Muscle layer of duodenum (tissue), 2 donors: Measurements from ENCODE around the gene COPB2.
"Not testable (repeated sequence)": the region's sequence is repeated elsewhere in the genome, so short reads cannot be mapped to it uniquely, and the experiment has no call there.

Source experiments
- H3K27ac ChIP-seq: one replicate; pipeline ENCODE4 v1.7.0; 2013; ENCODE audit warnings: mild to moderate bottlenecking, low read length
- H3K27me3 ChIP-seq: one replicate; pipeline ENCODE4 v1.7.0; 2013; ENCODE audit warnings: low read depth, mild to moderate bottlenecking, control low read depth, low read length
- H3K36me3 ChIP-seq, 2 donors: one replicate each; pipeline ENCODE4 v1.7.0; 2013; ENCODE audit warnings: low read length in 2 of 2, control low read depth in 1 of 2, mild to moderate bottlenecking in 1 of 2; ENCODE audit not compliant: insufficient read depth in 2 of 2, control insufficient read depth in 1 of 2
- H3K4me1 ChIP-seq, 2 donors: one replicate each; pipeline ENCODE4 v1.7.0; 2013; ENCODE audit warnings: low read length in 2 of 2, mild to moderate bottlenecking in 2 of 2, control low read depth in 1 of 2, moderate library complexity in 1 of 2; ENCODE audit not compliant: insufficient read depth in 2 of 2, control insufficient read depth in 1 of 2
- H3K4me3 ChIP-seq, 2 donors: one replicate each; pipeline ENCODE4 v1.7.0; 2013; ENCODE audit warnings: low read length in 2 of 2, low read depth in 1 of 2, mild to moderate bottlenecking in 1 of 2
- H3K9me3 ChIP-seq, 2 donors: one replicate each; pipeline ENCODE4 v1.7.0; 2013; ENCODE audit warnings: low read length in 2 of 2, control low read depth in 1 of 2, mild to moderate bottlenecking in 1 of 2; ENCODE audit not compliant: control insufficient read depth in 1 of 2
- donor health status: healthy.

The COPB2 gene

DNA sequence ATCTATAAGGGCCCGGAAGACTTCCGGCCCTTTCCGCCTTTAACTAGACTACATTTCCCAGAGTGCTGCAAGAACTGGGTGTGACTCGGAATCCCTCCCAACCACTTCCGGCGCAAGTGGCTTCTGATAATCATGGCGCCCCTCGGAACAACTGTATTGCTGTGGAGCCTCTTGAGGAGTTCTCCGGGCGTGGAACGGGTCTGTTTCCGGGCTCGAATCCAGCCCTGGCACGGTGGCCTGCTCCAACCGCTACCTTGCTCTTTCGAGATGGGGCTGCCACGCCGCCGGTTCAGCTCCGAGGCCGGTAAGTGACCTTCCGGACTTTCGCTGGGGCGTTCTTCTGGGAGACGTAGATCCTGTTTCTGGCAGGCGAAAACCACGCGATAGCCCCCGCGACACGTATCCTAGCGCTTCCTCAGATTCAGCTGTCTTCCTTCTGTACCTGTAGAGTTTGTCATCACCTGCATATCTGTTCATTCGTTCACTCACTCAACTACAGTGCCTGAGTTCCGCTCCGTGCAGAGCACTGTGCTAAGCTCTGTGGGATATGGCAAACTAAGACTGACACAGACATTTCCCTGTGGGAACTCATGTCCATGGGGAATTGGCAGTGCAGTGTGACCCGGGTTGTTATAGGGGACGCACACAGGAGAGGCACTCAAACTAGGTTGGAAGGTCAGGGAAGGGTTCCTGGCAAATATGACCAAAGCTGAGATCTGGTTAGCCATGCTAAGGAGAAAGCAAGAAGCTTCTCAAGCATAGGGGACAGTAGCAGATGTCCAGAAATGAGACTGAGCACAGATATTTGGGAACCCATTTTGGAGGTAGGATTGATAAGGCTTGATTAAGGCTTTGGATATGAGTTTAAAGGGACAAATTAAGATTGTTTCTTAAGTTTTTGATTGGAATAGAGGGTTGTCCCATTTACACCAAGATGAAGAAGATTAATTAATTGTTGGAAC lies 45.3 kb downstream of the COPB2 start, which contains the start of gene MRPS22:
TSS of gene MRPS22 (plus strand) at position 126 of the 962 bp plus-strand sequence. CDS start at position 133, 7 bp downstream.
- peaks cover 15 to 29% of the 10 kb centered on the region in 2 donors for H3K36me3 ChIP-seq
- H3K27ac ChIP-seq: peak within 1 kb of the TSS; percentile 93
- peaks cover 15 to 18% of the 10 kb centered on the region in 2 donors for H3K4me1 ChIP-seq
- no peaks in the 10 kb centered on the region for H3K27me3 ChIP-seq
- peak within 1 kb of the TSS; percentile 98 to 100 for H3K4me3 ChIP-seq
- no peaks in the 10 kb centered on the region for H3K9me3 ChIP-seq

DNA sequence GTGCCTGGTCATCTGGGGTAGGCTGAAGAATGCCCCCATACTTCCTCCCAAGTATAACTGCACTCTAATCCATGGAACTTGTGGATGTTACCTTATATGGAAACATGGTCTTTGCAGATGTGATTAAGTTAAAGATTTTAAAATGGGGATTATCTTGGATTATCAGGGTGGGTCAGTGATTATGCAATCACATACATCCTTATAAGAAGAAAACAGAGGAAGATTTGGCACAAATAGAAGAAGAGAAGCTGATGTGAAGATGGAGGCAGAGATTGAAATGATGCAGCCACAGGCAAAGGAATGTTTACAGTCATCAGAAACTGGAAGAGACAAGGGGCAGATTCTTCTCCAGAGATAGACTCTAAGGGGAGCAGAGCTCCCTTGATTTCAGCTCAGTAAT lies 47.4 kb downstream of the COPB2 start:
- Histone ChIP-seq H3K4me1 (peaks cover 15 to 18% of the 10 kb centered on the region in 2 donors), H3K36me3 (peaks cover 7 to 9% of the 10 kb centered on the region in 2 donors), H3K9me3 (no peaks in the 10 kb centered on the region), H3K27me3 (no peaks in the 10 kb centered on the region), H3K4me3 (no peak overlapping the region), H3K27ac (no peak overlapping the region)

DNA sequence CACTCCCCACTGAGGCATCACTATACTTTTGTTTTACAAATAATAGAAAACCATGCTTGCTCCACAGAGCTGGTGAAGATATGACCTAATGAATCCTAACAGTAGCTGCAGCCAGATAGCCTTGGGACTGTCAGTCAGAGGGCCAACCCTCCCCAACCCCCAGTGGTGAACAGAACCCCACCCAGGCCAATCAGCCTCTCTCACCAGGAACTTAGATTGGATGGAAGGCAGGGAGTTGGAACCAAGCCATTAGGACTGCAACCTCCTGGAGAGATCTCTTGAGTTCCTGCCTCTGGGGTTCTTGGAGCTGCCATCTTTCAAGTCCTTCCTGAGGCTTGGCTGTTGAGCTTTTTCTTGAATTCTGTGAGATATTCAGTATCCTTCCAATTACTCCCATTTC lies 48.7 kb downstream of the COPB2 start:
- H3K9me3 ChIP-seq: no peaks in the 10 kb centered on the region
- H3K4me1 ChIP-seq: peaks cover 15 to 17% of the 10 kb centered on the region in 2 donors
- no peaks in the 10 kb centered on the region for H3K27me3 ChIP-seq
- H3K27ac ChIP-seq: no peak overlapping the region
- H3K4me3 ChIP-seq: no peak overlapping the region
- H3K36me3 ChIP-seq: peaks cover 0 to 5% of the 10 kb centered on the region in 2 donors

DNA sequence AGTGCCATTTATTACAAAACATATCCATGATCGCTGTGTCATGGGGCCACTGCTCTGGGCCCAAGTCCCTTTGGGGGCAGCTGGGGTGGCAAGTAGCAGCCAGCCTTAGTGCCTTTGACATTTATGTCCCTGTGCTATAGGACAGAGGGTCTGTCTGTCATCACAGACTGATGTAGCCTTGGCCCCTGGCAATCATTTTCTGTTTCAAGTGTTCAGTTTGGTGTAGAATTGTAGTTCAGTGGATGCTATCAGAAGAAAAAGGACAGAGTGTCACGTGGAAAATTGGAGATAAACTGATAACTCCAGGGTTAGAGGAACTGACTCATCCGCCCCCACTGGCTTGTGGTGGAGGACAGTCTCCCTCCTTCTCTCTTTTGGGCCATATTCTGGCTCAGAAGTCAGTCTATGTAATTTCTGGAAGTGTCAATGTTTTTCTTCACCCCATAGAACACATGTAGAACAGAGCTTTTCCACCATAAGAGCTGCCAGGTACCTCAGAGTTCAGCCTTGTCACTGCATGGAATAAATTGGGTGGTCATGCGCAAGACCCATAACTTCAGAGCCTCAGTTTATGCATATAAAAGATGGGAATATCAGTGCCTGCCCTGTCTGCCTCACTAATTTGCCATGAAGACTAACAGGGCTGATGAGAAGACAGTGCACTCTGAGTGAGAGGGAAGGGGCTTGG lies 50.1 kb downstream of the COPB2 start:
- Histone ChIP-seq H3K27ac (no peak overlapping the region), H3K36me3 (peaks cover 0 to 5% of the 10 kb centered on the region in 2 donors), H3K4me1 (peaks cover under 1 to 2% of the 10 kb centered on the region in 2 donors), H3K4me3 (no peak overlapping the region), H3K27me3 (no peaks in the 10 kb centered on the region), H3K9me3 (no peaks in the 10 kb centered on the region)

DNA sequence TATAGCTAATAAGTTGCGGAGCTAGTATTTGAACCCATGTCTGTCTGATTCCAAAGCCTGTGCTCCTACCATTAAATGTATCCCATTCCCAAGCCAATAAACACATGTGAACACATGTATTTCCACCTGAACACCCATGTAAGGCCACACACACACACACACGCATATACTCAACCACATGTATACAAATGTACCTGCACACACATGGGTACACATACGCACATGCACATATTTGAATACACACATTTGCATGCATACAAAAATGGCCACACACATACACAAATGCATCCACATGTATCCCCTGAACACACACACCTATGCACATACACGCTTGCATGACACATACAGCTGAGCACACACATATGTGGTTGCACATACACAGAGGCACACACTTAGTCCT lies 51.0 kb downstream of the COPB2 start:
- H3K27ac ChIP-seq: no peak overlapping the region
- H3K4me3 ChIP-seq: no peak overlapping the region
- H3K9me3 ChIP-seq: no peaks in the 10 kb centered on the region

DNA sequence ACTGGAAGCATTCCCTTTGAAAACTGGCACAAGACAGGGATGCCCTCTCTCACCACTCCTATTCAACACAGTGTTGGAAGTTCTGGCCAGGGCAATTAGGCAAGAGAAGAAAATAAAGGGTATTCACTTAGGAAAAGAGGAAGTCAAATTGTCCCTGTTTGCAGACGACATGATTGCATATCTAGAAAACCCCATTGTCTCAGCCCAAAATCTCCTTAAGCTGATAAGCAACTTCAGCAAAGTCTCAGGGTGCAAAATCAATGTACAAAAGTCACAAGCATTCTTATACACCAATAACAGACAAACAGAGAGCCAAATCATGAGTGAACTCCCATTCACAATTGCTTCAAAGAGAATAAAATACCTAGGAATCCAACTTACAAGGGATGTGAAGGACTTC lies 54.8 kb downstream of the COPB2 start:
- not testable (repeated sequence) for H3K9me3 ChIP-seq, H3K27ac ChIP-seq, H3K27me3 ChIP-seq, H3K4me3 ChIP-seq, H3K4me1 ChIP-seq, H3K36me3 ChIP-seq

More for the DNA sequence above, 51.0 kb downstream of the COPB2 start:
- Histone ChIP-seq H3K36me3 (no peaks in the 10 kb centered on the region), H3K4me1 (no peaks in the 10 kb centered on the region), H3K27me3 (no peaks in the 10 kb centered on the region)

DNA sequence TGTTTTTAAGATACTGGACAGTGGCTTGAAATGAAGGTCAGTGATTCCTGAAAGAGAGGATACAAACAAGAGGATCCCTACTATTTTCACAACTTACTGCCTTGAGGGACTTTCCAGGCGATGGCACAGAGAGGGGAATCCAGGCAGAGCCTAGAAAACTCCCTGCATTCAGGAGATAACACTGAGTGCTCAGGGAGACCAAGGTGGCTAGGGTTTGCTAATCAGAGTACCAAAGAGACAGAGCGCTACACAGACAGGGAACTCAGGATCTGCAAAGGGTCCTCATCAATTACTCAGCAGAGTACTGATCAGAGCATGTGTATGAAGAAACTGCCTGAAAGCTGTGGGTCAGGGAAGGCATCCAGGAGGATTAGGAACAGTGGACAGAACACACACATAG lies 57.4 kb downstream of the COPB2 start:
- no peaks in the 10 kb centered on the region for H3K36me3 ChIP-seq
- no peak overlapping the region for H3K27ac ChIP-seq
- no peaks in the 10 kb centered on the region for H3K9me3 ChIP-seq
- no peaks in the 10 kb centered on the region for H3K27me3 ChIP-seq
- no peak overlapping the region for H3K4me3 ChIP-seq
- no peaks in the 10 kb centered on the region for H3K4me1 ChIP-seq

DNA sequence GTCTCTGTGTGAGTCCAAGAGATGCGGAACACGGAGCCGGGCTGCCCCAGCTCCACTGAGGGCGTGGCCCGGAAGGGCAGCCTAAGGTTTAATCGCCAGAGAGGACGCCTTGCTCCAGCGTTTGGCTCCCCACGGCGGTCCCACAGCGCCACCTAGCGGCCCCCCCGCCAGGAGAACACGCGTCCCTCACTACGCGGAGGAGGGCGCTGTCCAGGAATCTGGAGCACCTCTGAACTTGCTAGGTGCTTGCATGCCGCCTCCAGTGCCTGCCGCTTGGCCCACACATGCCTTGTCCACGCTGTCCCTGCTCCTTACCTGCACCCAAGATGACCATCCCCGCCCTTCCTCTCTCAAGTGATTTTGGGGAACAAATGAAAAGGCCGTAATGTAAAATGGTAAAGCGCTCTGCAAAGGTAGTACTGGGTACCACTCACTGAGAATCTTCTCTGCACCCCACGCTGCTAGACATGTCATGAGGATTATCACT lies 60.0 kb downstream of the COPB2 start:
- Histone ChIP-seq H3K27me3 (no peaks in the 10 kb centered on the region), H3K4me3 (peak overlapping the region in 1 of 2 donors; percentile 30), H3K36me3 (no peaks in the 10 kb centered on the region), H3K4me1 (no peaks in the 10 kb centered on the region), H3K9me3 (no peaks in the 10 kb centered on the region), H3K27ac (no peak overlapping the region)

DNA sequence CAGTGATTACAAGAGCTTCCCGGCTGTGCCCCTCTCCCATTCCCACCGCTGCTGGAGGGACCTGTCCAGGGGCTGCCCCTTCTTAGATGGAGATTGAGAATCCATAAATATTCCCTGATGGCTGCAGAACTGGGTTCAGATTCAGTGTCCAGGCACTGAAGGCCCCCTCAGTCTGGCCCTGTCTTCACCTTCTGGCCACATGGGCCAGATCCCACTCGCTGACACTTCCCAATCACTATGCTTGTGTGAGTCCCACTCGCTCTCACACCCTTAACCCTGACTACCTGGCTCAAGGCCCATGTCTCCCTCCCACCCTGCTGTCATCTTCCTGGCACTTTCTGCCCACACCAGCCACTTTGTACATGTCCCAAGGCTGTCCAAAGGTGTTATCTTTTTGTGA lies 61.1 kb downstream of the COPB2 start:
- Histone ChIP-seq H3K9me3 (no peaks in the 10 kb centered on the region), H3K27ac (no peak overlapping the region), H3K27me3 (no peaks in the 10 kb centered on the region), H3K36me3 (no peaks in the 10 kb centered on the region), H3K4me3 (no peak overlapping the region), H3K4me1 (no peaks in the 10 kb centered on the region)

DNA sequence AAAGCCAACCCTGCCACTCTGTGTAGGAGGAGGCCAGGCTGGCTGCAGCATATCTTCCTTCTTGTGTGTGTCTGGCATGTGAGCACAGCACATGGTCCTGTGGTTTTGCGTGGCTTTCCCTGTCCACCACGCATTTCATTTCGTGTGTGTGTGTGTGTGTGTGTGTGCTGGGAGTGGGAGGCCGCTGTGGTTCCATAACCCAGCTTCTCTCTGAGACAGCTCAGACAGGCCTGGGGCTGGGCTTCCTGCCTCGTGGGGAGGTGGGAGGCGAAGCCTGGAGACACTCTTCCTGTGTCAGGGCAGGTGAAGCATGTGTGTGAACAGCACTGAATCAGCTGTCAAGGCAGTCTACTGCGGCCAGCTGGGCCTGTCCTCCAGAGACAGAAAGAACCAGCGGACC lies 61.6 kb downstream of the COPB2 start:
- Histone ChIP-seq H3K4me1 (no peaks in the 10 kb centered on the region), H3K27ac (no peak overlapping the region), H3K36me3 (no peaks in the 10 kb centered on the region), H3K27me3 (no peaks in the 10 kb centered on the region), H3K9me3 (no peaks in the 10 kb centered on the region), H3K4me3 (no peak overlapping the region)

DNA sequence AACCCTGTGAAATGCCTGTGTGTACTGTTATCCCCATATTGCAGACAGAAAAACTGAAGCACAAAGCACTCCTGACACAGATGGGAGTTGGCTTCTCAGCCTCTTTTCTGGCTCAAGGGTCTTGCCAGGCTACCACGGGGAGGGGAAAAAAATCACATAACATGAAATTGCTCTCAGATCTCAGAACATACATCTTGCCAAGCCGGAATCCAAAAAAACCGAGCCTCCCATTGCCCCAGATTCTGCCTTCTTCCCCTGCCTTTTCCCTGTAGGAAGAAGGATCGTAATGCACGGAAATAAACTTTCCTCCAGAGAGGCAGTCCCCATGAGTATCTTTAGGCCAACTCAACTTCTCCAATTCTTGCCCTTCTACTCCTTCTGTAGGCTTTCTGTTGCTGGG lies 62.2 kb downstream of the COPB2 start:
- Histone ChIP-seq H3K36me3 (no peaks in the 10 kb centered on the region), H3K27ac (no peak overlapping the region), H3K4me3 (no peak overlapping the region), H3K4me1 (no peaks in the 10 kb centered on the region), H3K9me3 (no peaks in the 10 kb centered on the region), H3K27me3 (no peaks in the 10 kb centered on the region)
